CD4-positive, alpha-beta T cell treated with Interleukin-12 subunit alpha and Interleukin-12 subunit beta, for 1 hour (primary cell): ENCODE measurements around the gene ATP8B3.

Experiments used
- DNase-seq: peaks from one replicate; pipeline ENCODE4 v3.0.0-alpha.2; 2020

The ATP8B3 gene

DNA sequence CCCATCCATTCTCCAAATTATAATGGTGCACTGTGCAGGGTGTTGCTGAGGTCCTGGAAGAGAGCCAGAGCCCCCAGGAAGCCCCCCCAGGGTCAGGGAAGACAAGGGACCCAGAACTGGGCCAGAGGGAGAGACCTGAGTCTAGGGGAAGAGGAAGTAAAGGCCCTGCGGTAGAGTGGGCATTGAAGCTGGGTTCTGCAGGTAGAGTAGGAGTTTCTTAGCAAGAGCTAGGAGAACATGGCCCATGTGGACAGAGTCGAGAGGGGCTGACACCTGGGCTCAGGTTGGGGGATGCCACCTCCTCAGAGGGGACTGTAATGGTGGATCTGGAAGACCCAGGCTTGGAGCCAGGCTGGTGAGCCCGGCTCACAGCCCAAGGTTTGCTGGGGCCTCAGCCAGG, 75.8 kb downstream of the ATP8B3 start:
- no peak for DNase-seq

DNA sequence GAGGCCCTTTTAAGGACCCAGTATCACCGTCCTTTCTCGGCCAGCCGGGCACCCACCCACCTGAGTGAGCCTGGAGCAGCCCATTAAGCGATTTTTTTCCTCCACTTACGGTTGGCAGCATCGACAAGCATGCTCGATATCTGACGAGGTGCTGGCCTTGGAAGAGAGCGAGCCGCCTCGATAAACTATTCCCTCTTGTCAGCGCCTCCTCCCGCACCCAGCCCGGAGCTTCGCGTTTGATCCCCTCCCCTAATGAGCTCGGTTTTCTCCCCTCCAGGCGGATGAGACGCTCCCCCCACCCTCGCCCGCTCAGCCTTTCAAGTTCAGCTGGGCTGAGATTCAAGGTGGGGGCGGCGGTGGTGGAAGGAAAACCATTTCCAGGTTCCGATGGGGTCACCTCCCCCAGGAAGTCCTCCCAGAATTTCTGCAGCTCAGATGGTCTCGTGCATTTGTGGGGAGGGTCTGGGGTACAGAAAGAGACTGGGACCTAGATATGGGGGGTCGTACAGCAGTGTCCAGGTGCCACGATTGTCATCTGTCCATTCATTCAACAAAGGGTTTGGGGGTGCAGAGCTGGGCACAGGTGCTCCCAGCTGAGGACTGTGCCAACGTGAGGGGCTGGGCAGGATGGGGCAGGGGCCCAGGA, 77.6 kb downstream of the ATP8B3 start:
- DNase-seq, result no peak
